ENCODE data around the gene GNL2. TPM values are rescaled to one million over a fixed set of nuclear protein-coding genes. Genes with fewer than 3 reads are reported as not detected.

GNL2 gene
- total RNA-seq (2022) (103 and 133 TPM in 2 replicates), Bru-seq, nascent RNA (percentile 91 among the genes with signal in this experiment), BruChase-seq, experiment 1, labeled RNA remaining after a 6-hour chase (percentile 93 among the genes with signal in this experiment), BruChase-seq, experiment 2, labeled RNA remaining after a 2-hour chase (percentile 87 among the genes with signal in this experiment)
- long read RNA-seq, transcript GNL2-201 (16 exons, 2,334 nt): major isoform, 324 of 373 reads
- long read RNA-seq, partial matches to known transcripts: 8 of 373 reads
- long read RNA-seq, other reads (novel, unspliced or antisense): 37 of 373 reads

DNA sequence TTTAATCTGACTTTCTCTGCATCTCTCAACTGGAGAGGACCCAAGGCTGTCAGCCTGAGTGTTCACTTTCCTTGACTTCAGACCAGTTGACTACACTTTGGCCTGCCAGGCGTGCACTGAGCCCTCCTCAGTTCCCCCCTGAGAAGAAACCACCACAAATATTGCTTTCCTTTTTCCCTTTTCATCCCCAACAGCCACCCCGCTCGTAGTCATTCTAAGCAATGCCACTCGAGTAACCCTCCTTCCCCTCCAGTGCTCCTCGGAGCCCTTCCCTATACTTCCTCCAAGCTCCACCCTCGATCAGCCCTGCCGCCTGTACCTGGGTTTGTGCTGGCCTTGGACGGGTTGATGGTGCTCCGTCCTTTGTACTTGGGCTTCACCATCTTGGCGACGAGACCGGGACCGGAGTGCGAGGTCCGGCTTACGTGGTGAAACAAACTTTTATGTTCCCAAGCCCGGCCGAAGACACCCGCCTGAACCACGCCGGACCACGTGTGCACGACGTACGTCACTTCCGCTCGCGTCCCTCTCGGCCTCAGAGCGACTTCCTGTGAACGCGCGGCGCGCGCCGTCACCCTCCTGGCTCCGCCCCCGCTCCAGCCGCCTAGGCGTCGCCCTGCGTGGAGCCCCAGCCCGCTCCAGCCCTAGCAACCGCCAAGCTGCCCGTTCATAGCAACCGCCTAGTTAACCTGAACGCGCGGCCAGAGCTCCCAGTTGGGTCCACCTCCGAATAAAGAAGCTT lies at the start of gene GNL2:
Gene GNL2, minus strand, starts transcription at position 498 of the 742 bp plus-strand sequence. Its CDS starts 115 bp downstream, at position 383.
- peak within 1 kb of the TSS; percentile 100 for H3K4me3 Mint-ChIP-seq (ENCODE audit: unreplicated experiment)
- peak; percentile 94 for DNase-seq (ENCODE audit: unreplicated experiment)
- H3K27ac Mint-ChIP-seq (ENCODE audit: low read depth, unreplicated experiment): peak within 1 kb of the TSS; percentile 100
- TSS peak; percentile 60 for BruUV-seq (replicated peaks)
- intact Hi-C loops (cut with micrococcal nuclease): loop anchor here (10.0 kb wide), 1 partner anchor 121 kb away; the partner anchor contains the start of gene ZC3H12A
- POLR2A ChIA-PET: interaction anchor here (0.5 to 2.3 kb wide), 22 partner anchors 9 to 1467 kb away, joined by 3 to 28 read pairs (median 4); partner anchors contain the start of genes CDCA8 and MEAF6
- CTCF ChIA-PET: interaction anchor here (0.6 to 15.7 kb wide), 5 partner anchors 9 to 382 kb away, joined by 3 to 271 read pairs (median 3); a partner anchor contains a TSS
- TF ChIP-seq, protein P1, sequence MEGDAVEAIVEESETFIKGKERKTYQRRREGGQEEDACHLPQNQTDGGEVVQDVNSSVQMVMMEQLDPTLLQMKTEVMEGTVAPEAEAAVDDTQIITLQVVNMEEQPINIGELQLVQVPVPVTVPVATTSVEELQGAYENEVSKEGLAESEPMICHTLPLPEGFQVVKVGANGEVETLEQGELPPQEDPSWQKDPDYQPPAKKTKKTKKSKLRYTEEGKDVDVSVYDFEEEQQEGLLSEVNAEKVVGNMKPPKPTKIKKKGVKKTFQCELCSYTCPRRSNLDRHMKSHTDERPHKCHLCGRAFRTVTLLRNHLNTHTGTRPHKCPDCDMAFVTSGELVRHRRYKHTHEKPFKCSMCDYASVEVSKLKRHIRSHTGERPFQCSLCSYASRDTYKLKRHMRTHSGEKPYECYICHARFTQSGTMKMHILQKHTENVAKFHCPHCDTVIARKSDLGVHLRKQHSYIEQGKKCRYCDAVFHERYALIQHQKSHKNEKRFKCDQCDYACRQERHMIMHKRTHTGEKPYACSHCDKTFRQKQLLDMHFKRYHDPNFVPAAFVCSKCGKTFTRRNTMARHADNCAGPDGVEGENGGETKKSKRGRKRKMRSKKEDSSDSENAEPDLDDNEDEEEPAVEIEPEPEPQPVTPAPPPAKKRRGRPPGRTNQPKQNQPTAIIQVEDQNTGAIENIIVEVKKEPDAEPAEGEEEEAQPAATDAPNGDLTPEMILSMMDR (IDR thresholded peaks at IDR 0.05; ENCODE audit: unreplicated experiment): no peak
- no peaks in the 10 kb centered on the region for H3K4me1 Mint-ChIP-seq (ENCODE audit: insufficient read depth, unreplicated experiment)
- H3K9me3 Mint-ChIP-seq (ENCODE audit: unreplicated experiment): no peaks in the 10 kb centered on the region
- peaks cover 24% of the 10 kb centered on the region for H3K36me3 Mint-ChIP-seq (ENCODE audit: insufficient read depth, unreplicated experiment)
- no peaks in the 10 kb centered on the region for H3K27me3 Mint-ChIP-seq (ENCODE audit: insufficient read depth, unreplicated experiment)

- no peak for DNase-seq (ENCODE audit: unreplicated experiment)
- H3K27me3 Mint-ChIP-seq (ENCODE audit: insufficient read depth, unreplicated experiment): peaks cover 11% of the 10 kb centered on the region
- H3K4me1 Mint-ChIP-seq (ENCODE audit: insufficient read depth, unreplicated experiment): no peaks in the 10 kb centered on the region
- no peaks in the 10 kb centered on the region for H3K9me3 Mint-ChIP-seq (ENCODE audit: unreplicated experiment)
- BruUV-seq (replicated peaks): no TSS peak
- H3K27ac Mint-ChIP-seq (ENCODE audit: low read depth, unreplicated experiment): no peak overlapping the region
- intact Hi-C loops (cut with micrococcal nuclease): no loop called here
- POLR2A ChIA-PET: no interaction called here
- no peak overlapping the region for H3K4me3 Mint-ChIP-seq (ENCODE audit: unreplicated experiment)
- TF ChIP-seq, protein P1 (IDR thresholded peaks at IDR 0.05; ENCODE audit: unreplicated experiment): no peak
- CTCF ChIA-PET: no interaction called here
- no peaks in the 10 kb centered on the region for H3K36me3 Mint-ChIP-seq (ENCODE audit: insufficient read depth, unreplicated experiment)
Measured at GRCh38 chr1:37641059-37641458, 45.3 kb upstream of the GNL2 start.

DNA sequence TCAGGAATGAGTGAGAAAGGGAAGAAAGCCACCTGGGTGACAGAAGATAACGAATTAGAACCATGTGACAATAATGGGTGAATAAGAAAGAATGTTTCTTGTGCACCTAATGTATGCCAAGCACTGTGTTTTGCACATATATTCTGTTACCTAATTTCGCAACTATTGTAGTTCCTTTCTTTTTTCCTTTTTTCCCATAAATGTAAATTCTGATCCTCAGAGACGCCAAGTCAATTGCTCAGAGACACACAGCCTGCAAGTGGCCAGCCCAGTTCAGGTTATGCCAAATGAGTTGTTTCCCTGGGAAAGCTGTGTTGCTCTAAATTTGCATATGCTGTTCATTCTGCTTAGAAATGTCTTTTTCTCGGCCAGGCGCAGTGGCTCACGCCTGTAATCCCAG lies 40.7 kb upstream of the GNL2 start:
- H3K27me3 Mint-ChIP-seq (ENCODE audit: insufficient read depth, unreplicated experiment): peaks cover 58% of the 10 kb centered on the region
- no peaks in the 10 kb centered on the region for H3K36me3 Mint-ChIP-seq (ENCODE audit: insufficient read depth, unreplicated experiment)
- CTCF ChIA-PET: interaction anchor here (0.7 kb wide), 3 partner anchors 20 to 1202 kb away, joined by 3 read pairs; no protein-coding TSS in a partner anchor
- no peaks in the 10 kb centered on the region for H3K9me3 Mint-ChIP-seq (ENCODE audit: unreplicated experiment)
- intact Hi-C loops (cut with micrococcal nuclease): no loop called here
- no TSS peak for BruUV-seq (replicated peaks)
- H3K27ac Mint-ChIP-seq (ENCODE audit: low read depth, unreplicated experiment): no peak overlapping the region
- DNase-seq (ENCODE audit: unreplicated experiment): no peak
- TF ChIP-seq, protein P1 (IDR thresholded peaks at IDR 0.05; ENCODE audit: unreplicated experiment): no peak
- peaks cover 4% of the 10 kb centered on the region for H3K4me1 Mint-ChIP-seq (ENCODE audit: insufficient read depth, unreplicated experiment)
- H3K4me3 Mint-ChIP-seq (ENCODE audit: unreplicated experiment): no peak overlapping the region
- POLR2A ChIA-PET: no interaction called here
